DMS79 treated with DMSO at 0.1 percent for 48 hours (cell line): ENCODE data around the gene CNTNAP2.

Experiments used
- DNase-seq: peaks from one replicate; lab custom pipeline; 2025; lab: John Stamatoyannopoulos, UW

The CNTNAP2 gene

GRCh38 chr7:147251751-147252325, 1135.2 kb downstream of the CNTNAP2 start:
- no peak for DNase-seq

- DNase-seq: no peak
These were observed 1145.1 kb downstream of the CNTNAP2 start for GRCh38 chr7:147261693-147262092.

DNA sequence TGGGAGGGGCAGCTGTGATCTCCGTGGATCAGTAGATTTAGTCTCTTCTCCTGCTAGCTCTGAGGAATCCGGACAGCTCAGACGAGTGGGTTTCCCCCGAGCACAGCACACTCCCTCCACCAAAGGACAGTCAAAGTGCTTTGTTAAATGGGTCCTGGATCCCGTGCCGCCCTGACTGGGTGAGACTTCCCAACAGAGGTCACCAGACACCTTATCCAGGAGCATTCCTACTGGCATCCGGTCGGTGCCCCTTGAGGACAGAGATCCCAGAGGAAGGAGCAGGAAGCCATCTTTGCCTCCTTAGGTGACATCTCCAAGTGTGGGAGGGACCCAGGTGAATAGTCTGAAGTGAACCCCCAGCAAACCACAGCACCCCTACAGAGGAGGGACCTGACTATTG, 1148.9 kb downstream of the CNTNAP2 start:
- DNase-seq: no peak

DNA sequence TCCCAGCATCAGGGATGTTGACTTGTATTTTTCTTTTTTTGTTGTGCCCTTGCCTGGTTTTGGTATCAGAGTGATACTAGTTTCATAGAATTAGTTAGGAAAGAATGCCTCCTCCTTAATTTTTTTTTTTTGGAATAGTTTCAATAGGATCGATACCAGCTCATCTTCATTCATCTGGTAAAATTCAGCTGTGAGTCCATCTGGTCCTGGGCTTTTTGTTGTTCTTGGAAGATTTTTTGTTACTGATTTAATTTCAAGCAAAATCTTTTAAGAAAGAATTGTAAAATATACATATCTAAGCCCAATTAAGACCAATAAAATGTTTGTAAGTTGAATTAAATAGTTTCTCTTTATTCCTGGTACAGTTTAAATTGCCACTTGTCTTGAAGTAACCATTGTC, 1159.5 kb downstream of the CNTNAP2 start:
- no peak for DNase-seq

- DNase-seq: peak; percentile 15
These were observed 1160.3 kb downstream of the CNTNAP2 start for GRCh38 chr7:147276783-147277370.

DNA sequence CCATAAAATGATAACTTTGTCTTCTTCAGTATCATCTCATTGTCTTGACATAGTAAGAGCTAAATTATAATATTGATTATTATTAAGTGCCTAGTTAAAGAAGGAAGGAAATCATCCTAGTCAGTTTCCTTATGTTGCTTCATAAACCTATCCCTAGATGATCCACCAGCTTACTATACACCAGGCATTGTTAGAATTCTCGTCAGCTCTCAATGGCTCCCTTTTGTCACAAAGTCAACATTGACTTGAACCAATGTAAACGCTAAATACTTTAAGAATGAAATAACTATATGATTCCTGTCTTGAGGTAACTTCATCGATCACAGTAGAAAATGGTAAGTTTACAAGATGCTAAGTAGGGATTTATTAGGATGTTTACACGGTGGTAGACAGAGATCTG, 1162.9 kb downstream of the CNTNAP2 start:
- no peak for DNase-seq

GRCh38 chr7:147279964-147280374, 1163.4 kb downstream of the CNTNAP2 start:
- peak; percentile 32 for DNase-seq

DNA sequence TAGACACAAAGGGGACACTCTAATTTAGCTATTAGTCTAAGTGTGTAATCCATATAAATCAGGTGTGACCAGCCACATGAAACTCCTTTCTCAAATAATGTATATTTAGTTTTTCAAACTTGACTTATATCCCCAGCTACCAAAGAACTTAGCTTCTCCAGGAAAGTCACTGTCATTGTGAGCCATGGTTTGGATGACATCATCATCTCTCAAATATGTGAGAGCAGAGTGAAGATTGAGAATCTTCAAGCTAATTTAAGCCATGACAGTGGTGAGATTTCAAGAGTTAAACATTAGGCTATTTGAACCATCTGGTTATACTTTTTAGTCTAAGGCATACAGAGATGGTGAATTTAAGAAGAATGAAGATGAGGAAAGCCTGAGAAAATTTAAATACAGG, 1165.6 kb downstream of the CNTNAP2 start:
- DNase-seq: no peak

- DNase-seq: no peak
These were observed 1179.6 kb downstream of the CNTNAP2 start for GRCh38 chr7:147296201-147296600.

- no peak for DNase-seq
These were observed 1180.4 kb downstream of the CNTNAP2 start for GRCh38 chr7:147296986-147297385.

- peak; percentile 15 for DNase-seq
These were observed 1182.0 kb downstream of the CNTNAP2 start for GRCh38 chr7:147298611-147299043.

DNA sequence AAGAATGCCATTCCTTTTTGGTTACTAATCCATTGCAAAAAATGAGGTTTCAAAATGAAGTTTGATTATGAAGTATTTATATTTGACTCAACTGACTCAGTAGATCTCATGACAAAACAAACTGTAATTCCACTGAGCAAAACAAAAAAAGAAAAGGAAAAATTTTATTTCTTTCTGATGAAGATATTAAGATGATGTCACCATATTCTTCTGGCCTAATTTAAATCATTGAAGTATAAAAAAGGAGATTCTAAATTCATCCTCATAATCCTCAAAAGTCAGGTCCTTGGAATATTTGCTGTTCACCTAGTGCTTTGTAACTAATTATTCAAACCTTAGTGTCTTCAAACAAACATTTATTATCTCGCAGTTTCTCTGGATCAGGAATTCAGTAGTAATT, 1183.7 kb downstream of the CNTNAP2 start:
- DNase-seq: no peak

DNA sequence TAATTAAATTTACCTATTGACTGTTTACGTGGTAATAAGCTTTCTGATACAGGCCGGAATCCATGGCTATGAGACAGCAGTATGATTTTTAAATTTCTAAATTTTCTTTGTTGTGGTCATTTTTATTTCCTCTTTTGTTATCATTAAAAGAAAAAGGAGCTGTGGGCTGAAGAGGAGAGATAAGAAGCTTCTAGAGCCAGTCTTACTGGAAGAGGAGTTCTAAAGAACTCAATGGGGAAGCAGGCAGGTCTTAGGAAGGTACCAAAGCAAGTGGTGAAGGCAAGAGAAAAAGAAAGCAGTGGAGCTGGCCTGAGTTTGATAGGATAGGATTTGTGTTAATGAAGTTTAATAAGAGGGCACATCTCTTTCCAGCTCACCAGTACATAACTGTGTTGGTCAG, 1187.8 kb downstream of the CNTNAP2 start:
- no peak for DNase-seq

DNA sequence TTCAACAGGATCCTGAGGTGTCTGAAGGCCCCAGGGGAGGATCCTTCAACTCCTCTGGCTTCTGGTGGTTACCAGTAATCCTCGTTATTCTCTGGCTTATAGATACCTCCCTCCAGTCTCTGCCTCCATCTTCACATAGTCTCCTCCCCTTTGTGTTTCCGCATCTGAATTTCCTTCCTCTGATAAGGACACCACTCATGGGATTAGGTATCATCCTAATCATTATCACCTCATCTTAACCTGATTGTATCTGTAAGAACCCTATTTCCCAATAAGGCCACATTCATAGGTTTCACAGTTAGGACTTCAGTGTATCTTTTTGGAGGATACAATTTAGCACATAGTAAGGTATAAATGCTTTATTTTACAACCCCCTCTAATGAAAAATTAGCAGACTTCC, 1189.2 kb downstream of the CNTNAP2 start:
- no peak for DNase-seq

- DNase-seq: no peak
These were observed 1191.9 kb downstream of the CNTNAP2 start for GRCh38 chr7:147308539-147308938.

DNA sequence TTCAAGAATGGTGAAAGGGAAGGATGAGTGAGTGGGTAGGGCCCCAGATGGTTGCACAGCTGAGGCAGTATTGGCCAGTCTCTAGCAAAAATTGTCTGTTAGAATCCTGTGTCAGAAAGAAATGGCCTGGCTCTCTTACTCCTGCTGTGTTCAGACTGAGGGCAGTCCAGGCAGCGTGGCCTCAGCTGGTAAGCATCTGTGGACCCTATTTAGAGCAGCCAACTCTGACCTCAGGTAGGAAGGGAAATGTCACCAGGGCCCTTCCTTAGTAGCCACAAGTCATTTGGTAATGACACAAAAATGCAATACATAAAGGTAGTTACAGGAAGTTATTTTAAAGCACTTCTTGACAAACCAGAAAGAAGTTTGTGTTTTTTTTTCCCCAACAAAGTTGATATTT, 1194.7 kb downstream of the CNTNAP2 start:
- DNase-seq: no peak

- no peak for DNase-seq
These were observed 1204.9 kb downstream of the CNTNAP2 start for GRCh38 chr7:147321504-147321903.

DNA sequence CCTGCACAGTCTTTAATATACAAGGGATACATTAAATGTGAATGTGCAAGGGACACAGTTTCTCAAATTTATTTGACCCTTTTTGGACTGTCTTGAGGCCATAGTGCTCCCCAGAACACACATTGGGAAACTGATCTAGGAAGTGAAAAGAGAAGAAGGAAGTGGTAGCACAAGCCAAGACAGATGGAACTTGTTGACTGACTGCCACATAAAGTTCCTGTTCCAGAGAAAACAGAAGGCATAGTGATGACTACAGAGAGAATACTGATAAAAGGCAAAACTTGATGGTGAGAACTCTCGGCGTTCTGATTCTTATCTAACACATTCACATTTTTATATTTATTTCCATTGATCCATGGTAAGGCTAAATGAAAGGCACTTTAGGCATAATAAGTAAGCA, 1216.4 kb downstream of the CNTNAP2 start:
- DNase-seq: no peak

GRCh38 chr7:147363101-147363500, 1246.5 kb downstream of the CNTNAP2 start:
- no peak for DNase-seq

- no peak for DNase-seq
These were observed 1259.6 kb downstream of the CNTNAP2 start for GRCh38 chr7:147376192-147376591.

DNA sequence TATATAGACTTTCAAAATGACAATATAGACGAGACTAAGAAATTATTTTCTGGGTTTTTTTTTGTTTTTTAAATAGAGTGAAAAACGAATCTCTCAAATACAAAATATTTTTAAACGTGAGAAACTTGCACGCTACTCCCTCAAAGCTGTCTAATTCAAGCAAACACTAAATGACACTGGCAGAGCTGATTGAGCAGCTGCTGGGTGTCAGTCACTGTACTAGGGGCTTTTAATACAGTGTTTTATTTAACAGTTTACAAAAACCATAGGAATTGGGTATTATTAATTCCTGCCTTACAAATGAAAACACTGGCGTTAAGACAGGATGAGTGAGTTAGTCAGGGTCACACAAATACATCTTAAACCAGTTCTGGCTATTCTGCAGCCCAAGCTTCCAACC, 1264.3 kb downstream of the CNTNAP2 start:
- DNase-seq: no peak

GRCh38 chr7:147394329-147394728, 1277.7 kb downstream of the CNTNAP2 start:
- no peak for DNase-seq

DNA sequence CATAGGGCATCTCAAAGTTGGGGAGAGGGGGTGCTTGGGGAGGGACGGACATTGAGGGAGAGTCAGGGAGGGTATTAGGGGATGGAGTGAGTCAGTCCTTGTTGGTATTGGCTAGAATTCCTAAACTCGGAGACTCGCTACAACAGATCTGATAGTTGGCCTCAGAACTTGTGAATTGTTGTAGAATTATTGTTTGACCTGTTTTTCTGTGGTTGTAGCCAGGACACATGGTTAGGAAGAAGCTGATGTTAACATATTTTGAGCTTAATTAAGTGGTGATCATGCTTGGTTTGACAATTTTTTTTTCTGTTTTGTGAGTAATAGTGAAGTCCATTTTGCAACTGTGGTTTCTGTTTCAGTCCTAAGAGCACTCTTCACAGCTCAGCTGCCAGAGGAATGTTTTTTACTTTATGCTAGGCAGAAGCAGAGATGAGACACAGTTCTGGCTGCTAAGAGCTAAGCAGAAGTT, 1283.7 kb downstream of the CNTNAP2 start:
- DNase-seq: no peak

DNA sequence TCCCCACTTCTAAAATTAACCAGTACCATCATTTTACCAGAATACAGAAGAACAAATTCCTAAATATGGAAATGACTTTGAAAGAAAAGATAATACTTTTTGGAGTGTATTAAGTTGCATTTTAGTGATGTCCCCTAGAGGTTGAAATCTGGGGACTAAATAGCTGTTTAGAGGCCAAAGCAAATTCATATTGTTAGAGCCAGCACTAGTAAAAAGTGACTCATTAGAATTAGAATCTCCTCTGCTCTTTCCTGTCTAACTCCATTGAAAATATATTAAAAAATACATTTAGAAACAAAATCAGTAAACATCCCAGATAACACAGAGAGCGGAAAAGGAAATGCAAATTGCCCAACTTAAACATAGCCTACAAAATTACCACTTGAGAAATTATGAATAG, 1284.3 kb downstream of the CNTNAP2 start:
- no peak for DNase-seq
